Measurements from ENCODE around the gene NAXD. TPM values are rescaled to one million over a fixed set of nuclear protein-coding genes. Genes with fewer than 3 reads are reported as not detected.

NAXD gene
- total RNA-seq, 1 donor from 2014 or later: 27.4 TPM

DNA sequence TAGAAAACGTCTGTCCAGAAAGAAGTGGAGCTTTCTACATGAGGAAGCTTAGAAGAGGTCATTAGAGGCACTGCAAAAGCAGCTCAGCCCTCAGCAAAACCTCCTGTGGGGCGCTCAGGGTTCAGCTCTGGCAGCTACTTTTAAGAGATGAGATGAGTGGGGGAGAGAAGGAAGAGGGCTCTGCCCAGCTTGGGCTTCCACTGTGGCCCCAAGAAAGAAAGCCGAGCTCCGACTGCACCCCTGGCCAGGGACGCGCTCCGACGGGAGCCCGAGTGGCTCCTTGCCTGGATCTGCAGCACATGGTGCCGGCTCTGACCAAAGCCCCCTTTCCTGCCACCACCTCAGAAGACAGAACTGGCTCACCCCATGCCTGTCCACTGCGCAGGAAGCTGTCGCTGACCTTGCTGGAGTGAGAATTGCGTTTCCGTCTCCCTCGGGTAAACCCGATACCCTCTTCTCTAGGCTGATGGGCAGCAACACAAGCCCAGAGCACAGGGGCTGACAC, 36.4 kb downstream of the NAXD start:
- Histone ChIP-seq H3K27ac (no peak overlapping the region), H3K9me3 (no peaks in the 10 kb centered on the region), H3K4me3 (no peak overlapping the region), H3K27me3 (ENCODE audit: low read depth) (no peaks in the 10 kb centered on the region), H3K36me3 (peaks cover 75% of the 10 kb centered on the region), H3K4me1 (no peaks in the 10 kb centered on the region)
- no peak for ATAC-seq
- no peak for DNase-seq
- TF ChIP-seq, protein P1, sequence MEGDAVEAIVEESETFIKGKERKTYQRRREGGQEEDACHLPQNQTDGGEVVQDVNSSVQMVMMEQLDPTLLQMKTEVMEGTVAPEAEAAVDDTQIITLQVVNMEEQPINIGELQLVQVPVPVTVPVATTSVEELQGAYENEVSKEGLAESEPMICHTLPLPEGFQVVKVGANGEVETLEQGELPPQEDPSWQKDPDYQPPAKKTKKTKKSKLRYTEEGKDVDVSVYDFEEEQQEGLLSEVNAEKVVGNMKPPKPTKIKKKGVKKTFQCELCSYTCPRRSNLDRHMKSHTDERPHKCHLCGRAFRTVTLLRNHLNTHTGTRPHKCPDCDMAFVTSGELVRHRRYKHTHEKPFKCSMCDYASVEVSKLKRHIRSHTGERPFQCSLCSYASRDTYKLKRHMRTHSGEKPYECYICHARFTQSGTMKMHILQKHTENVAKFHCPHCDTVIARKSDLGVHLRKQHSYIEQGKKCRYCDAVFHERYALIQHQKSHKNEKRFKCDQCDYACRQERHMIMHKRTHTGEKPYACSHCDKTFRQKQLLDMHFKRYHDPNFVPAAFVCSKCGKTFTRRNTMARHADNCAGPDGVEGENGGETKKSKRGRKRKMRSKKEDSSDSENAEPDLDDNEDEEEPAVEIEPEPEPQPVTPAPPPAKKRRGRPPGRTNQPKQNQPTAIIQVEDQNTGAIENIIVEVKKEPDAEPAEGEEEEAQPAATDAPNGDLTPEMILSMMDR (IDR thresholded peaks at IDR 0.05): no peak
- intact Hi-C loops (cut with DNase I): no loop called here

DNA sequence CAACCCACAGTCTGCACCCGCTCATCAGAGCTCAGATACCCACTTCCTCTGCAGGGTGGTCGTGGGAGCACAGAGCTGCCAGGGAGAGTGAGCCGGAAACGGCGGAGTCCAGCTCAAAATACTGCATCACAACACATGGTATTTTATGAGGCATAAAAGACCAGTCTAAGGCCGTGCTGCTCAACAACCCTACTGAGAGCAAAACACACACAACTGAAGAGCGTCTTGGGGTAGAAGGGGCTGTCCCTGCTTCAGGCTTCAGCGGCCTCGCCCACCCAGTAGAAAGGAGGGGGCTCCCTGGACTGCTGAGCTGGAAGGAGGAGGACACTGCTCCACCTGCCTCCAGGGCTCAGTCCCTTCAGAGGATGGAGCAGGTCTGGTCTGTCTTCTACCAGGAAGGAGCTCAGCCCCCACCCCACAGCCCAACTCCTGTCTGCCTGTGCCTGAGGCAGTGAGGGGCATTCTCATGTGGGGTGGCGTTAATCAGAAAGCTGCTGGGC, 36.9 kb downstream of the NAXD start:
- ATAC-seq: no peak
- no peak for DNase-seq
- Histone ChIP-seq H3K4me1 (no peaks in the 10 kb centered on the region), H3K9me3 (no peaks in the 10 kb centered on the region), H3K27ac (no peak overlapping the region), H3K27me3 (ENCODE audit: low read depth) (no peaks in the 10 kb centered on the region), H3K4me3 (no peak overlapping the region), H3K36me3 (peaks cover 75% of the 10 kb centered on the region)
- TF ChIP-seq, protein P1 (IDR thresholded peaks at IDR 0.05): no peak
- intact Hi-C loops (cut with DNase I): no loop called here

- H3K36me3 ChIP-seq: peaks cover 79% of the 10 kb centered on the region
- H3K4me1 ChIP-seq: no peaks in the 10 kb centered on the region
- H3K9me3 ChIP-seq: no peaks in the 10 kb centered on the region
- DNase-seq (no peak), ATAC-seq (no peak)
- intact Hi-C loops (cut with DNase I): no loop called here
- TF ChIP-seq, protein P1 (IDR thresholded peaks at IDR 0.05): no peak
- H3K27ac ChIP-seq: no peak overlapping the region
- no peak overlapping the region for H3K4me3 ChIP-seq
- no peaks in the 10 kb centered on the region for H3K27me3 ChIP-seq (ENCODE audit: low read depth)
These were observed 37.4 kb downstream of the NAXD start for GRCh38 chr13:110652764-110653163.

DNA sequence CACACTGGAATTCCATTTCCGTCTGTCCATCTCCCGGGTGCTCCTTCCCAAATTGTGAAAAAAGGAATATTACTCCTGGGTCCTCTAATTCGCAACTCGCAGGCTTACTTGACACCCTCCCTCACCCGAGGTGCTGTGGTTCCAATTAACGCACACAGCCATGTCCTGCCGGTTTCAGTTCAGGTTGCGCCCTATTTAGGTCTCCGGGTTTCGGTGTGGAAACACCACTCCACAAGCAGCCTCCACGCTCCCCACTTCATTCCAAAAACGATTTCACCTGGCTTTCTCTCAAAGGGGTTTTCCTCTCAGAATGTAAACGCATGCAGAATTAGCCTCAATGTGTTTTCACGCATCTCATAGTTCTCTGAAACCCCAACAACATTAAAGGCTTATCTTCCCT, 37.9 kb downstream of the NAXD start:
- DNase-seq (no peak), ATAC-seq (no peak)
- Histone ChIP-seq H3K9me3 (no peaks in the 10 kb centered on the region), H3K27me3 (ENCODE audit: low read depth) (no peaks in the 10 kb centered on the region), H3K4me1 (peaks cover under 1% of the 10 kb centered on the region), H3K36me3 (peaks cover 77% of the 10 kb centered on the region), H3K27ac (no peak overlapping the region), H3K4me3 (no peak overlapping the region)
- TF ChIP-seq, protein P1 (IDR thresholded peaks at IDR 0.05): no peak
- intact Hi-C loops (cut with DNase I): no loop called here

DNA sequence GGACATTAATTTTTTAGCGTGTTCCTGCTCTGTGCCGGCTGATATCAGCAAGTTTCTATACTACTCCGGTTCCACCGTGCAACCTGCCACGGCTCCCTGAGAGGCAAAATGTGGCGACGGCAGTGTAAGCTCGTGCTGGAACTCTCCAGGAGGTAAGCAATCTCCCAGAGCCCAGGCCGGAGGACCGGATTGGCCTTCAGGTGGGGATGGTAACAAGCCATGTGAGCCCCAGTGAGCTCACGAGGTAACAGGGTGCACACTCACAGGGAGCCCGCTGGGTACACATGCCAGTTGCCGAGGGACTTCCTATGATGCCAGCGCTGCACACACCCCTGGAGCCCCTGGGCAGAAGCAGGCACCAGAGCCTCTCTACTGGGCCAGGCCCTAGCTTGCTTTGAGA, 38.5 kb downstream of the NAXD start:
- Histone ChIP-seq H3K36me3 (peaks cover 74% of the 10 kb centered on the region), H3K27me3 (ENCODE audit: low read depth) (no peaks in the 10 kb centered on the region), H3K27ac (no peak overlapping the region), H3K4me1 (peaks cover 6% of the 10 kb centered on the region), H3K9me3 (no peaks in the 10 kb centered on the region), H3K4me3 (no peak overlapping the region)
- DNase-seq: no peak
- no peak for ATAC-seq
- intact Hi-C loops (cut with DNase I): no loop called here
- TF ChIP-seq, protein P1 (IDR thresholded peaks at IDR 0.05): no peak
